GM19240 (cell line): Measurements from ENCODE around the gene PCTP.

Source experiments
- DNase-seq: peaks from one replicate; pipeline ENCODE4 v3.0.0; 2011; ENCODE audit warnings: low spot score; ENCODE audit not compliant: insufficient read length

PCTP gene

DNA sequence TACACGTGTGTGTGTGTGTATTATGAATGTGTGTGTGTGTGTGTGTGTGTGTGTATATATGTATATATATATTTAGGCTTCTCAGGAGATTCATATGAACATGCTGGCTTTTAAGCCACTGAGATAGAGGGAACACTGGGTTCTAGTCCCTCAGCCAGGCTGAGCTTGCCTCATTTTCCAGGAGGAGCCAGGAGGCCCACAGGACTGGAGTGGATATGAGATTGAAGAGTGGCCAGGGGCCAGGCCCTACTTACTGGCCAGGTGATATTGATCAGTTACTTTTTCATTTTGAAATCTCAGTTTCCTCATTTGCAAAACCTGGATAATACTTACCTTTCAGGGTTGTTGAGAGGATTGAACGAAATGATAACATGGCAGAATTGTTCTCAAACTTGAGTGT is 5.8 kb downstream of the PCTP start:
- no peak for DNase-seq

DNA sequence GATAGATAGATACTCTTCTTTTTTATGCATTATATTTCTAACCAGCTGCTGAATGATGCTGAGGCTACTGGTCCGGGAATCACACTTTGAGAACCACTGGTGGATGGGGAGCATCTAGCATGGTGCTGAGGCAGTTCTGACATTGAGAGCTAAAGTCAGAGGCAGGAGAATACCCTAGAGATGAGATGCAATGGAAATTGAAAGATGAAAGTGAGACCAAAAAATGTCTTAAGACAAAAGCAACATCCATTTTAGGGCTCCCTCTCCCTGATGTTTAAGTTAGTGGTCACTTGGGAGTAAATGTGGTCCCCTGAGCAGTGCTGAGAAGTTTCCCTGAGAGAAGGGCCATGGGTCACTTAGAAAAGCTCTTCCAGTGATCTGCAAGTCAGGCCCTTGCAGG is 6.8 kb downstream of the PCTP start:
- no peak for DNase-seq

- no peak for DNase-seq
These were observed 7.3 kb downstream of the PCTP start for GRCh38 chr17:55758171-55758570.

DNA sequence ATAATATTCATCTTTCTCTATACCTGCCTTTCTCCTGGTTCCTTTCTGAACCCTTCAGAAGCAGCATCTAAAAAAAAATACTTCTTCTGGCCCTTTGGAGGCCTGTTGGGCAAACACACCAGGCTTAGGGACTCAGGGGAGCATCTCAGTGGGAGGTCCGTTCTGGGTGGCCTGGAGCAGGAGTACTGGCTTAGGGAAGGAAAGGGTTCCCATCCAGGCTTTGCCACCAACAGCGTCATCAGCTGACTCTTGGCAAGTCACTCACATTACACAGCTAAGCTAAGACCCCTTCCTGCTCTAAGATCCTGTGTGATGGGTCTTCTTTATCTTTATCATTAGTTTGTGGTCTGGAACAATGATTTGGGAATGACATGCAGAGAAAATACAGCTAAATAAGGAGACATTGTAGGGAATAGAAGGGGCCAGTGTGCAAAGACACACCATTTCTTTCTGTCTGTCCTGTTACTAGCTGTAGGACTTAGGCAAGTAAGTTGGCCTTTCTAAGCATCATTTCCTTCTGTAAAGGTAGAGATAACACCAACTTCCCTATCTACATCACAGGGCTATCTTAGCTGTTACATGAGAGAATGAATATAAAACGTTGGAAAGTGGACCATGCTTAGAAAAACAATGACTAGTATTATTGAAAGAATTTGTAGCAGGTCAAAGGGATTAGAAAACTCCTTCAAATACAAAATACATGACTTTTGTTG is 9.9 kb downstream of the PCTP start:
- no peak for DNase-seq

GRCh38 chr17:55762086-55762858 is 11.4 kb downstream of the PCTP start:
- no peak for DNase-seq

GRCh38 chr17:55763856-55764255 is 13.0 kb downstream of the PCTP start:
- DNase-seq: no peak

GRCh38 chr17:55764610-55765009 is 13.8 kb downstream of the PCTP start:
- DNase-seq: no peak

DNA sequence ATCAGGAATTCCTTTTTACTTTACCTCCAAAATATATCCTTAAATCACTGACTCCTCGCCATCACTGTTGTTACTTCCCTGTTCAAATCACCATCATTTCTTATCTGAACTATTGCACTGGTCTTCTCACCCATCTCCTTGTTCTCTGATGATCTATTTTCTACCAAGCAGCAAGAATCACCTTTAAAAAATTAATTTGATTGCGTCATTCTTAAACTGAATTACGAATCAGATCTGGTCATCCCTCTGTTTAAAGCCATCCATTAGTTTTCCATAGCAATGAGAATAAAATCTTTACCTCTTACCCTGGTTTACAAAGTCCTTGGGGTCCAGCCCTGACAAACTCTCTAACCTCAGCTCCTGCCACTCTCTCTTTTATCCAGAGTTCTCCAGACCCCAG is 14.6 kb downstream of the PCTP start:
- no peak for DNase-seq

- DNase-seq: no peak
These were observed 18.2 kb downstream of the PCTP start for GRCh38 chr17:55768936-55769624.

- DNase-seq: no peak
These were observed 18.8 kb downstream of the PCTP start for GRCh38 chr17:55769625-55770000.

DNA sequence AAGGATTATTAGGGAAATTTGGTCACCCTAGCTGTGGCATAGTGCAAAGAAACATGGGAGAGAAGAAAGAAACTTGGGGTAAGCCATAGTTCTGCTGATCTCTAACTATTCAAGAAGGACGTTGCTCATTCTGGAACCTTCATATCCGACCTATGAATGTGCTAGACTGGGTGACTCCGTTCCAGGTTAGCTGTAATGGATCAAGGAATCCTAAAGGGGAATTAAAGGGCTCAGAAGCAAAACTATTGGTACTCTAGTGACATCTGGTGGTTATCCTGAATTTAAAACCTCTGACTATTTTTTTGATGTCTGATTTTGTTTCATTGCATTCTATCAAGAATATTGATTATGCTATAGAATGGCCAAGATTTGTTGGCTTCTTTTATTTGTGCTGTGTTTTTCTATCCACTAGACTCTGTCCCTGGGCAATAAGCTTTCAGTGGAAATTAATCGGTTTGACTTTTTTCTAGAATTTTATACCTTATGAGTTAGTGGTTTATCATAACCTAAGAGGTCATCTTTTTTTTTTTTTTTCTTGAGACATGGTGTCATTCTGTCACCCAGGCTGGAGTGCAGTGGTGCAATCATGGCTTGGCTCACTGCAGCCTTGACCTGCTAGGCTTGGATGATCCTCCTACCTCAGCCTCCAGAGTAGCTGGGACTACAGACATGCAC is 19.5 kb downstream of the PCTP start:
- DNase-seq: peak; percentile 7

GRCh38 chr17:55772086-55772485 is 21.2 kb downstream of the PCTP start:
- DNase-seq: no peak

DNA sequence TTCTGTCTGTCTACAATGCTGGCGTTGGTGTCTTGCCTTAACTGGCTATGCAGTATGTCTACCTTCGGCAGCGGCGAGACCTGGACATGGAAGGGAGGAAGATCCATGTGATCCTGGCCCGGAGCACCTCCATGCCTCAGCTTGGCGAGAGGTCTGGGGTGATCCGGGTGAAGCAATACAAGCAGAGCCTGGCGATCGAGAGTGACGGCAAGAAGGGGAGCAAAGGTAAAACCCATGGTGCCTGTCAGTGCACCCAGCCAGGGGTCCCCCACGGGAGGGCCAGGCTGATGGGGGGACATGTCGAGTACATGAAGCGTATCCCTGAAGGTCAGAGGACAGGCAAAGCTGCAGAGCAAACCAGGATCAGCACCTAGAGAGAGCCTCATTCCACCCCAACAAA is 22.8 kb downstream of the PCTP start:
- DNase-seq: no peak

- DNase-seq: no peak
These were observed 24.0 kb downstream of the PCTP start for GRCh38 chr17:55774846-55775271.

GRCh38 chr17:55776271-55776670 is 25.4 kb downstream of the PCTP start:
- DNase-seq: no peak

DNA sequence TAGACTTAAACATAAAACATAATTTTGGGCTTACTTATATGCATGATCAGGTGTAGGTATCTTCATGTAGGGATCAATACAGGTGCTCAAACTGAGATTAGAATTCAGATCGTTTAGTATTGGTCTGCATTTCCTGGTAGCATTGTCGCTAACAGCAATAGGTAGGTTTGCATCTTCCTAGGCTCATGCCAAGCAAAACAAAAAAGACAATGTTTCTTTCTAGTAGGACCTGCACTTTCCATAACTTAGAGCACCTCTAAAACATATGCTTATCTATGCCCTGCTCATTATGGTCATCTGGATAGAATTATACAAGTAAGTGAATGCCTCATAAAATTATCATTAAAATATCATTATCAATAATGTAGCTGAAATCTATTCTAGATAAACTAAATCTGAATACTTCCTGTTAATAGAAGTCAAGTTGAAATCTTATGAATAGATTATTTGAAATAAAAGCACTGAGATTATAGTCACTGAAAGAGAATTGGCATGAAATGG is 26.7 kb downstream of the PCTP start:
- no peak for DNase-seq

- DNase-seq: no peak
These were observed 27.7 kb downstream of the PCTP start for GRCh38 chr17:55778389-55779118.

- no peak for DNase-seq
These were observed 32.9 kb downstream of the PCTP start for GRCh38 chr17:55783684-55784245.

- DNase-seq: no peak
These were observed 33.8 kb downstream of the PCTP start for GRCh38 chr17:55784666-55785065.

DNA sequence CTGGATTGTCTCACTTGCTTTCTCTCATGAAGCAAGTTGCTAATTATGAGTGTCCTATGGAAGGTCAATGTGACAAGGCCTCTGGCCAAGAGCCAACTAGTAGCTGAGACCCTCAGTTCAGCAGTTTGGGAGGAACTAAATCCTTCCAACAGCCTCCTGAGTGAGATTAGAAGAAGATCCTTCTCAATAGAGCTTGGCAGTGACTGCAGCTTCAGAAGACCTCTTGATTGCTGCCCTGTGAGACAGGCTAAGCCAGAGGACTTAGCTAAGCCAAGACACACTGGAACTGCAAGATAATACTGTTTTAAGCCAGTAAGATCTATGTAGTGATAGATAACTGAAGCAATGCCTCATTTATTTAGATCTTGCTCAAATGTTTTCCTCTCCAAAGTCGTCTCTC is 34.3 kb downstream of the PCTP start:
- DNase-seq: no peak

DNA sequence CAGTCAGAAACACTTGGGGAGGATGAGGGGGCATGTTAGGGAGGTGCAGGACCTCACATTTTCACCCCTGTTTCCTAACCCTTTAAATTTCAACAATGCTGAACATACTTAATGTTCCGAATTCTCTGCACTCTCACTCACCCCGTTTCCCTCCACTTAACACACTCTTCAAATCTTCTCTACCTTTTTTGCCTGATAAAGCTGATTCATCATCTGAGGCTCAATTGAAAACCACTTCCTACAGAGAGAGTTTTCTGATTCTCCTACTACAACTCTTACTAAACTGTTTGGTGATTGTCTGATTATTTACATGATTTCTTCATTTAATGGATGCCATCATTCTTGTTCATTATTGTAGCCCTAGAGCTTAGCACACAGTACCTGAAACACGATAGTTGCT is 42.4 kb downstream of the PCTP start:
- DNase-seq: no peak
